Measurements from ENCODE around the gene ACVR1B. TPM values are rescaled to one million over a fixed set of nuclear protein-coding genes. Genes with fewer than 3 reads are reported as not detected.

Gene ACVR1B
- total RNA-seq, 1 experiment from 2014 or later, result 112 TPM

Other genes with a start within 250 kb of the ACVR1B start
- gene FIGNL2, start 103.0 kb upstream of the ACVR1B start, total RNA-seq (2022), result 3.5 and 3.6 TPM in 2 replicates
- not detected in 2 replicates for gene ANKRD33, start 63.6 kb upstream of the ACVR1B start, total RNA-seq (2022)
- gene ACVRL1, start 44.2 kb upstream of the ACVR1B start, total RNA-seq (2022), result 0.74 TPM in 1 of 2 replicates, not detected in the other
- 3.7 and 4.1 TPM in 2 replicates for gene TAMALIN, start 55.2 kb downstream of the ACVR1B start, total RNA-seq (2022)
- 37.9 and 41.8 TPM in 2 replicates for gene NR4A1, start 99.7 kb downstream of the ACVR1B start, total RNA-seq (2022)
- 67.2 and 78.0 TPM in 2 replicates for gene ATG101, start 118.3 kb downstream of the ACVR1B start, total RNA-seq (2022)
- not detected in 2 replicates for gene SMIM41, start 128.0 kb downstream of the ACVR1B start, total RNA-seq (2022)
- 0.26 and 0.29 TPM in 2 replicates for gene KRT80, start 240.3 kb downstream of the ACVR1B start, total RNA-seq (2022)

Data from Caco-2 (cell line).